Astrocyte of the cerebellum (primary cell): ENCODE data around the gene PIP5K1B.
"Not testable (repeated sequence)": the region's sequence is repeated elsewhere in the genome, so short reads cannot be mapped to it uniquely, and the experiment has no call there.

Experiments used
- DNase-seq: peaks from one replicate; pipeline ENCODE4 v3.0.0-alpha.2; 2011; ENCODE audit warnings: low read depth
- H3K4me3 ChIP-seq: 2 replicates; pipeline ENCODE4 v1.5.1; 2011; ENCODE audit warnings: mild to moderate bottlenecking, low read depth, low read length, moderate library complexity
- CTCF ChIP-seq: IDR thresholded peaks from 2 replicates; pipeline ENCODE4 v1.5.1; 2012; ENCODE audit warnings: low read length, low read depth, moderate library complexity, mild to moderate bottlenecking; ENCODE audit errors: missing control alignments
- in situ Hi-C: cut with HindIII; loops from 2 replicates; pipeline ENCODE4 v1.10.0; 2017; ENCODE audit warnings: low sequenced_read_pairs

The PIP5K1B gene

GRCh38 chr9:69046723-69047122, 341.7 kb downstream of the PIP5K1B start:
- TF ChIP-seq CTCF, result no peak
- H3K4me3 ChIP-seq, result no peak overlapping the region
- no peak for DNase-seq
- in situ Hi-C loops, result no loop called here

GRCh38 chr9:69047371-69047770, 342.3 kb downstream of the PIP5K1B start:
- H3K4me3 ChIP-seq, result no peak overlapping the region
- no peak for DNase-seq
- TF ChIP-seq CTCF, result no peak
- in situ Hi-C loops, result no loop called here

GRCh38 chr9:69049094-69049493, 344.1 kb downstream of the PIP5K1B start:
- no peak for DNase-seq
- no peak overlapping the region for H3K4me3 ChIP-seq
- in situ Hi-C loops, result no loop called here
- no peak for TF ChIP-seq CTCF

GRCh38 chr9:69050936-69051335, 345.9 kb downstream of the PIP5K1B start:
- in situ Hi-C loops, result not testable (repeated sequence)

GRCh38 chr9:69054989-69055388, 349.9 kb downstream of the PIP5K1B start:
- DNase-seq, result no peak
- H3K4me3 ChIP-seq, result no peak overlapping the region
- in situ Hi-C loops, result no loop called here
- no peak for TF ChIP-seq CTCF

More at GRCh38 chr9:69050936-69051335, 345.9 kb downstream of the PIP5K1B start:
- not testable (repeated sequence) for DNase-seq, H3K4me3 ChIP-seq

- no peak for DNase-seq
- no peak for TF ChIP-seq CTCF
- in situ Hi-C loops, result no loop called here
- H3K4me3 ChIP-seq, result no peak overlapping the region
Observed at GRCh38 chr9:69056191-69056815, 351.3 kb downstream of the PIP5K1B start.

GRCh38 chr9:69058101-69058500, 353.1 kb downstream of the PIP5K1B start:
- in situ Hi-C loops, result no loop called here

More at GRCh38 chr9:69058101-69058500, 353.1 kb downstream of the PIP5K1B start:
- H3K4me3 ChIP-seq, result no peak overlapping the region
- no peak for TF ChIP-seq CTCF
- no peak for DNase-seq
